NB4 (cell line): ENCODE measurements around the gene MAN2A1.

ENCODE experiments used
- DNase-seq: peaks from one replicate; pipeline ENCODE4 v3.0.0; 2010; ENCODE audit warnings: low read depth
- H3K4me3 ChIP-seq: one replicate; pipeline ENCODE4 v1.5.1; 2011; ENCODE audit warnings: mild to moderate bottlenecking, low read depth, low read length, moderate library complexity
- MYC ChIP-seq: IDR thresholded peaks from 2 replicates; pipeline ENCODE4 v1.6.1; 2011; ENCODE audit warnings: low read depth, low read length
- POLR2A ChIP-seq: IDR thresholded peaks from 2 replicates; pipeline ENCODE4 v1.6.1; 2011; ENCODE audit warnings: mild to moderate bottlenecking; ENCODE audit not compliant: insufficient read length; ENCODE audit errors: extremely low read depth
- TF ChIP-seq, protein P1 (sequence below): IDR thresholded peaks from one replicate; pipeline ENCODE4 v1.5.1; 2012; ENCODE audit warnings: low read depth, low read length
- TF ChIP-seq, protein P2 (sequence below): IDR thresholded peaks from 2 replicates; pipeline ENCODE4 v1.6.1; 2011; ENCODE audit warnings: low read depth, low read length

MAN2A1 gene

DNA sequence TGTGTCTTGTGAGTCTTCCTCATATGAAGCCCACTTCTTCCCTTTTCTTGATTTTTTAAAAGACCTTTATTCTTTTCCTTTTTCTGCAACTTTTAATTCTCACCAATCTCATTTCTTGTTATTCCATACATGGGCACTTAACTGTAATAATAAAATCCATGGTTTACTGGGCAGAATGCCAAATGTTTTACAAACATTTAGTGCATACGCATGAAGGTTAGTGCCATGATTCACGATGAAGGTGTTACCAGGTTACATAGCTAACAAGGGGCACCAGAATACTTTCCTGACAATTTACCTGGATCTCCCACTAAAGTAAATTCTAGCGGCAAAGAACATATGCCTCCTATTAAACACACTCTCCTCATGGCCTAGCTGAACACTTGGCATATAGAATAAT lies 28.5 kb downstream of the MAN2A1 start:
- DNase-seq: no peak
- no peak overlapping the region for H3K4me3 ChIP-seq
- TF ChIP-seq, protein P1, sequence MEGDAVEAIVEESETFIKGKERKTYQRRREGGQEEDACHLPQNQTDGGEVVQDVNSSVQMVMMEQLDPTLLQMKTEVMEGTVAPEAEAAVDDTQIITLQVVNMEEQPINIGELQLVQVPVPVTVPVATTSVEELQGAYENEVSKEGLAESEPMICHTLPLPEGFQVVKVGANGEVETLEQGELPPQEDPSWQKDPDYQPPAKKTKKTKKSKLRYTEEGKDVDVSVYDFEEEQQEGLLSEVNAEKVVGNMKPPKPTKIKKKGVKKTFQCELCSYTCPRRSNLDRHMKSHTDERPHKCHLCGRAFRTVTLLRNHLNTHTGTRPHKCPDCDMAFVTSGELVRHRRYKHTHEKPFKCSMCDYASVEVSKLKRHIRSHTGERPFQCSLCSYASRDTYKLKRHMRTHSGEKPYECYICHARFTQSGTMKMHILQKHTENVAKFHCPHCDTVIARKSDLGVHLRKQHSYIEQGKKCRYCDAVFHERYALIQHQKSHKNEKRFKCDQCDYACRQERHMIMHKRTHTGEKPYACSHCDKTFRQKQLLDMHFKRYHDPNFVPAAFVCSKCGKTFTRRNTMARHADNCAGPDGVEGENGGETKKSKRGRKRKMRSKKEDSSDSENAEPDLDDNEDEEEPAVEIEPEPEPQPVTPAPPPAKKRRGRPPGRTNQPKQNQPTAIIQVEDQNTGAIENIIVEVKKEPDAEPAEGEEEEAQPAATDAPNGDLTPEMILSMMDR: no peak

DNA sequence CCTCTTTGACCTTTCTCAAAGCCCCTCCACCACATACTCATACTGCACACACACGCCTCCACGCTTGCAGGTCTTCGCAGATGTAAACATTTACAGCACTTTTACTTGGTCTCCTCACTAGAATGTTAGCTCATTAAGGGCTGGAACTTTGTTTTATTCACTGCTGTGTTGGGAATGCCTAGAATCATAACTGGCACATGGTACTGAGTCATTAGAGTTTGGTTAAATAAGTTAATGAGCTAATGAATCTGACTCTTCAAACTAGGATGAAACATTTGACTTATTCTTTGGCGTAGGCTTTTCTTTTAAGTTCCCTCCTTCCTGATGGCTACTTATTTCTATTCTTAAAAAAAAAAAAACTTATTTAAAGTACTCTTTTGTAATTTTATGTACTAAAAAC lies 28.9 kb downstream of the MAN2A1 start:
- H3K4me3 ChIP-seq: no peak overlapping the region
- DNase-seq: no peak
- TF ChIP-seq, protein P2, sequence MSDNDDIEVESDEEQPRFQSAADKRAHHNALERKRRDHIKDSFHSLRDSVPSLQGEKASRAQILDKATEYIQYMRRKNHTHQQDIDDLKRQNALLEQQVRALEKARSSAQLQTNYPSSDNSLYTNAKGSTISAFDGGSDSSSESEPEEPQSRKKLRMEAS: no peak
- TF ChIP-seq MYC (no peak), POLR2A (no peak)
- TF ChIP-seq, protein P1: no peak

DNA sequence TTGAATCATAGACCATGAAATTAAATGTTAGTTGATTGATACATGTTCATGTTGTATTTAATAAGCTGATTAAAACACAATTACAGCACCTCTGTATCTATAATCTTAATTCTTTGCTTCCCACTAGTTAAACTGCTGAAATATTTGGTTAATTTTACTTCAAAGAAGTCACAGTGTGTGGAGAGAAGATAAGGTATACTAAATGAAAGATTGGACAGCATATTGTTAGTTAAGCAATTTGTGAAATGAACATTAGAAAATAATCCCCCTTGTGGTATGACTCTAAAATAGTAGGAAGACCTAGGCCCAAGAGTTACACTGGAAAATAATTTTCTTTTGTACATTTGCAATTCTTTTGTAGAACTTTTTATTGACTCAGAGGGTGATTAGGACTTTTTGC lies 30.3 kb downstream of the MAN2A1 start:
- H3K4me3 ChIP-seq: no peak overlapping the region
- TF ChIP-seq POLR2A (no peak), MYC (no peak)
- TF ChIP-seq, protein P2: no peak
- TF ChIP-seq, protein P1: no peak
- DNase-seq: no peak

DNA sequence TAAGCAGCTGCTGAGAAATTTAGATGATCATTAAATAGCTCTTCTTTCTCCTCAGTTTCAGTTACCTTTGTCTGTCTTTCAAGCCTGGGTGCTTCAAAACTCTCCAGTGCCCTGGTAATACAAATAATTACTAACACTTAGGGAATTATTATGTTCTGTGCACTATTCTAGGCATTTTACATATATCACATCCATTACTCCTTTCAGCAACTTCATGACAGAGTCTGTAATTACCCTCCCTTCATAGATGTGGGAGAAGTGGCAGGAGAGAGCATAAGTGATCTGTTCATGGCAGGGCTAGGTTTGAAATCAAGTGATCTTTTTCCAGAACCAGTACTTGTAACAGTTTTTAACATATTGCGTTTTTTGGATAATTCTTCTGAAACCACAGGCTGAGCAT lies 32.0 kb downstream of the MAN2A1 start:
- no peak overlapping the region for H3K4me3 ChIP-seq
- TF ChIP-seq, protein P2: no peak
- TF ChIP-seq POLR2A: no peak
- TF ChIP-seq, protein P1: no peak
- TF ChIP-seq MYC: no peak
- DNase-seq: no peak

DNA sequence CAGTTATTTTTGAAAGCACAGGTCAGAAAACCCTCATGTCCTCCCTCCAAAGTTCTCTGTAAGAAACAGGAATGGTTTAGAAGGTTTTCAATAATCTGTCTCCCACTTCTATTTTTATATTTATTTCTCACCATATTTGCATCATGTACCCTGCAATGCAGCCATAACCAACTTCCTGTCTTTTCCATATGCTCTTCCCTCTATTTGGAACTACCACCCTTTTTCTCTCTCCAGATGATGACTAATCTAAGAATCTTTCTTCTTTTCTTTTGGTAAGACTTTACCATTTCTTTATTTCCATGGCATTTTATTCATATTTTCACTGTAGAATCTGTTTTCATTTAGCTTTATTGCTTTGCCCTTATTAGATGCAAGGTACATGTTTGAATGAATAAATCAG lies 33.9 kb downstream of the MAN2A1 start:
- TF ChIP-seq POLR2A (no peak), MYC (no peak)
- TF ChIP-seq, protein P1: no peak
- TF ChIP-seq, protein P2: no peak
- DNase-seq: no peak
- H3K4me3 ChIP-seq: no peak overlapping the region

DNA sequence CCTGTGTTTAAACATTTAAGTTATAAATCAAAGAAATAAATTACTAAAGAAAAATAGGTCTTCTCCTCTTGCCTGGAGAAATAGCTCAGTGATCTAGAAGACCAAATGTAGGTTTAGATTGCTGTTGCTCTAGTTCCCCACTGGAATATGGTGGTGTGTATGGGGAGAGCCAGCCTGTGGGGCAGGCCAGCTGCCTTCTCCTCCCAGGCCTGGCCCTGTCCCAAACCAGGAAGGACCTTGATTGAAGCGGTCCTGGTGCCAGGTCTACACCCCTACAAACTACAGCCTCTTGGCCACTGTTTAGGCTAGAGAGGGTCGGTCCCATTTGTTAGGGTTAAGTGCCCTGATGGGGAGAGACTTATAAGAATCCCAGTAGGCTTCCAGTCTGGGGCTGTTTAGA lies 35.4 kb downstream of the MAN2A1 start:
- TF ChIP-seq, protein P2: no peak
- TF ChIP-seq MYC: no peak
- no peak for TF ChIP-seq POLR2A
- TF ChIP-seq, protein P1: no peak
- DNase-seq: no peak
- H3K4me3 ChIP-seq: no peak overlapping the region
